Heart left ventricle (tissue), 13 donors: ENCODE measurements around the gene RNGTT.

Experiments used
- POLR2A ChIP-seq, 2 donors: fragments of 450-650 bp; IDR thresholded peaks; one replicate each; pipeline ENCODE4 v1.6.1; 2017; ENCODE audit warnings: antibody characterized with exemption in 2 of 2, mild to moderate bottlenecking in 2 of 2, moderate library complexity in 2 of 2
- TF ChIP-seq, protein P1 (sequence below), 12 donors: fragments of 200-600 bp; sonication (generic) in 4 of 12; IDR thresholded peaks; one replicate each; pipeline versions ENCODE4 v1.5.0 to v1.8.0; 2018 to 2022; ENCODE audit warnings: antibody characterized with exemption in 12 of 12, mild to moderate bottlenecking in 5 of 12
- donor health status: ischemic (EF 13 %, LVEDD 7.1; RV severe dilation, severe dysfunction).
- donor health status: DM: no; HTN: yes; CAD: no.
- donor health status: DM: no; HTN: no; CAD: no.
- donor health status: ischemic (EF 25% LVEDD 6.9; RV normal size, moderate dysfunction).
- donor health status: ischemic (EF 25% LVEDD 5.7; RV mildly dilated, moderate dysfunction).
- donor health status: ischemic (EF 35%, LVEDD 5.7; RV mildly dilated, moderate dysfunction).
- donor health status: nonischemic (EF 11% LVEDD 7.7; RV severe dilation, severe dysfunction).
- donor health status: DM: yes; HTN: yes; CAD: no.
- donor health status: PGD.
- donor health status: ischemic (EF 29% LVEDD 5.4; RV normal size, mild dysfunction).
- donor health status: nonischemic (EF 23%, LVEDD 6.1; RV moderate dilation, normal function).

DNA sequence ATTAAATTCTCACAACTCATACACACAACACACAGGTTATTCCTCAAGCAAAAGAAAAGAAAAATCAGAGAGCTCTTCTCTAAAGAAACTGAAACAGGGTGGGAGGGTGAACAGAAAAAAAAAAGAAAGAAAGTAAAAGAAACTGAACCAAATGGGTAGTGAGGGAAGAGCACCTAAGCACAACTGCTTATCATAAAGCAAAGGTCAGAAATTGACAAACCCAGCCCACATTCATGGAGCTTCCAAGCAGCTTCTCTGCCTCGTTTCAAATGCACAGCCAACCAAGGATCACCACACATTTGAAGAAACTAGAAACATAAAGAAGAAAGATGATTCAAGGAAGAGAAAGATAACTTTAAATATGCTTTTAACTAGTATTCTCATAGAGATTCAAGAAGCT is 90.5 kb downstream of the RNGTT start:
- TF ChIP-seq, protein P1, sequence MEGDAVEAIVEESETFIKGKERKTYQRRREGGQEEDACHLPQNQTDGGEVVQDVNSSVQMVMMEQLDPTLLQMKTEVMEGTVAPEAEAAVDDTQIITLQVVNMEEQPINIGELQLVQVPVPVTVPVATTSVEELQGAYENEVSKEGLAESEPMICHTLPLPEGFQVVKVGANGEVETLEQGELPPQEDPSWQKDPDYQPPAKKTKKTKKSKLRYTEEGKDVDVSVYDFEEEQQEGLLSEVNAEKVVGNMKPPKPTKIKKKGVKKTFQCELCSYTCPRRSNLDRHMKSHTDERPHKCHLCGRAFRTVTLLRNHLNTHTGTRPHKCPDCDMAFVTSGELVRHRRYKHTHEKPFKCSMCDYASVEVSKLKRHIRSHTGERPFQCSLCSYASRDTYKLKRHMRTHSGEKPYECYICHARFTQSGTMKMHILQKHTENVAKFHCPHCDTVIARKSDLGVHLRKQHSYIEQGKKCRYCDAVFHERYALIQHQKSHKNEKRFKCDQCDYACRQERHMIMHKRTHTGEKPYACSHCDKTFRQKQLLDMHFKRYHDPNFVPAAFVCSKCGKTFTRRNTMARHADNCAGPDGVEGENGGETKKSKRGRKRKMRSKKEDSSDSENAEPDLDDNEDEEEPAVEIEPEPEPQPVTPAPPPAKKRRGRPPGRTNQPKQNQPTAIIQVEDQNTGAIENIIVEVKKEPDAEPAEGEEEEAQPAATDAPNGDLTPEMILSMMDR (IDR thresholded peaks at IDR 0.05), result no peak
- TF ChIP-seq POLR2A (IDR thresholded peaks at IDR 0.05), result no peak
